Karpas-422 (cell line): ENCODE results near the gene GLB1L3. TPM values are rescaled to one million over a fixed set of nuclear protein-coding genes. Genes with fewer than 3 reads are reported as not detected.

ENCODE experiments used
- DNase-seq: peaks from one replicate; pipeline ENCODE4 v3.0.0-alpha.2; 2015
- H2AFZ ChIP-seq: fragments of 200-600 bp; sonication (generic); 2 replicates; pipeline ENCODE4 v1.6.1; 2014; ENCODE audit warnings: antibody characterized with exemption, low read length, mixed read lengths
- H3K27ac ChIP-seq: fragments of 200-600 bp; sonication (generic); 2 replicates; pipeline ENCODE4 v1.5.1; 2014; ENCODE audit warnings: mild to moderate bottlenecking, low read length, moderate library complexity
- H3K27me3 ChIP-seq: fragments of 200-600 bp; sonication (generic); 2 replicates; pipeline ENCODE4 v1.6.1; 2014; ENCODE audit warnings: low read length, mixed read lengths
- H3K36me3 ChIP-seq: fragments of 200-600 bp; sonication (generic); 2 replicates; pipeline ENCODE4 v1.6.1; 2014; ENCODE audit warnings: low read length, mixed read lengths; ENCODE audit not compliant: insufficient read depth
- H3K4me1 ChIP-seq: fragments of 200-600 bp; sonication (generic); 2 replicates; pipeline ENCODE4 v1.6.1; 2014; ENCODE audit warnings: mild to moderate bottlenecking, low read length, mixed read lengths
- H3K4me2 ChIP-seq: fragments of 200-600 bp; sonication (generic); 2 replicates; pipeline ENCODE4 v1.6.1; 2014; ENCODE audit warnings: low read length, low read depth, mild to moderate bottlenecking; ENCODE audit not compliant: poor library complexity, severe bottlenecking
- H3K4me3 ChIP-seq: fragments of 200-600 bp; sonication (generic); 2 replicates; pipeline ENCODE4 v1.5.1; 2014; ENCODE audit warnings: mild to moderate bottlenecking, antibody characterized with exemption, low read length, mixed read lengths
- H3K79me2 ChIP-seq: fragments of 200-600 bp; sonication (generic); 2 replicates; pipeline ENCODE4 v1.6.1; 2014; ENCODE audit warnings: mild to moderate bottlenecking, low read length, mixed read lengths
- H3K9ac ChIP-seq: fragments of 200-600 bp; sonication (generic); 2 replicates; pipeline ENCODE4 v1.6.0; 2014; ENCODE audit warnings: low read length
- H3K9me2 ChIP-seq: fragments of 200-600 bp; sonication (generic), shearing (Covaris generic); replicated peaks from 2 replicates; pipeline ENCODE4 v1.6.0; 2014; ENCODE audit warnings: mild to moderate bottlenecking, low read length, moderate library complexity; ENCODE audit not compliant: insufficient read depth
- H3K9me3 ChIP-seq: fragments of 300-700, 200-600 bp; sonication (generic); 2 replicates; pipeline ENCODE4 v1.6.1; 2014; ENCODE audit warnings: low read length, mixed read lengths
- H4K20me1 ChIP-seq: fragments of 200-600 bp; sonication (generic); 2 replicates; pipeline ENCODE4 v1.6.1; 2014; ENCODE audit warnings: mild to moderate bottlenecking, antibody characterized with exemption, low read length, low read depth; ENCODE audit not compliant: insufficient read depth
- total RNA-seq: library from RNA; depleted of rRNA; stranded (reverse); fragments of >200 nt; shearing (Covaris generic); gene quantifications from 2 replicates; pipeline ENCODE4 v1.2.3, GENCODE V29; 2014; ENCODE audit warnings: low replicate concordance

The GLB1L3 gene
- total RNA-seq, 1 experiment from 2014 or later, result not detected

DNA sequence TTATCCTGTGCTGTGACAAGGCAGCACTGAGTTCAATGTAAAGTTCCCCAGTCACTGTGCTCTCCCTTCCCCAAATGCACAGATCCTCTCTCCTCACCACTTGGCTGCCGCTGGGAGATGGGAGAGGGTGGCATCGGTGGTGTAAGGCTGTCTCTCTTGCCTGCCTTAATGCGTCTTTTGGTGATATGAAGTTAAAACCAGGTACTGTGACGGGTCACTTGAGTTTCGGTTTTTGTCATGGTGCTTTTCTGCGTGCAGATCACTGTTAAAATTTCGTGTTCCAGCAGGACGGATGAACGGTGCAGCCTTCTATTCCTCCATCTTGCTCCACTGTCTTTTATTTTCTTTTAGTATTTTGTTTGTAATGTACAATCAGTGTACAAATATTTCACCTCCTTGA, 74.2 kb downstream of the GLB1L3 start:
- H3K27ac ChIP-seq, result no peak overlapping the region
- H3K27me3 ChIP-seq, result no peaks in the 10 kb centered on the region
- no peak overlapping the region for H3K4me3 ChIP-seq
- H3K9ac ChIP-seq, result no peak overlapping the region
- H3K4me1 ChIP-seq, result no peaks in the 10 kb centered on the region
- no peak for DNase-seq
- H3K4me2 ChIP-seq, result no peak overlapping the region
- no peaks in the 10 kb centered on the region for H3K79me2 ChIP-seq
- no peak overlapping the region for H2AFZ ChIP-seq
- no peaks in the 10 kb centered on the region for H3K36me3 ChIP-seq
- H3K9me3 ChIP-seq, result no peaks in the 10 kb centered on the region
- no peaks in the 10 kb centered on the region for H4K20me1 ChIP-seq
- H3K9me2 ChIP-seq, result no peaks in the 10 kb centered on the region

DNA sequence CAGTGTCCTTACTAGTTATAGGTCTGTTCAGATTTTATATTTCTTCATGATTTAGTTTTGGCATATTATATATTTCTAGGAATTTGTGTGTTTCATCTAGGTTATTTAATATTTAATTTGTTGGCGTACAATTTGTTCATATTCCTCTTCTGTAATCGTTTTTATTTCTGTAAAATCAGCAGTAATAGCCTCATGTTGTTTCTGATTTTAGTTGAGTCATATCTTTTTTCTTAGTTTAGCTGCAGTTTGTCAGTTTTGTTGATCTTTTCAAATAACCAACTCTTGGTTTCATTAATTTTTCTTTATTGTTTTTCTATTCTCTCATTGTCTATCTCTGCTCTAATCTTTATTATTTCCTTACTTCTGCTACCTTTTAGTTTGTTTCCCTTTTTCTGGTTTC, 75.9 kb downstream of the GLB1L3 start:
- Histone ChIP-seq H4K20me1 (no peaks in the 10 kb centered on the region), H3K4me1 (no peaks in the 10 kb centered on the region), H3K4me2 (no peak overlapping the region), H3K9ac (no peak overlapping the region), H3K27ac (no peak overlapping the region), H3K79me2 (no peaks in the 10 kb centered on the region), H3K9me2 (no peaks in the 10 kb centered on the region), H3K9me3 (no peaks in the 10 kb centered on the region), H3K36me3 (no peaks in the 10 kb centered on the region), H2AFZ (no peak overlapping the region), H3K4me3 (no peak overlapping the region), H3K27me3 (no peaks in the 10 kb centered on the region)
- DNase-seq, result no peak

DNA sequence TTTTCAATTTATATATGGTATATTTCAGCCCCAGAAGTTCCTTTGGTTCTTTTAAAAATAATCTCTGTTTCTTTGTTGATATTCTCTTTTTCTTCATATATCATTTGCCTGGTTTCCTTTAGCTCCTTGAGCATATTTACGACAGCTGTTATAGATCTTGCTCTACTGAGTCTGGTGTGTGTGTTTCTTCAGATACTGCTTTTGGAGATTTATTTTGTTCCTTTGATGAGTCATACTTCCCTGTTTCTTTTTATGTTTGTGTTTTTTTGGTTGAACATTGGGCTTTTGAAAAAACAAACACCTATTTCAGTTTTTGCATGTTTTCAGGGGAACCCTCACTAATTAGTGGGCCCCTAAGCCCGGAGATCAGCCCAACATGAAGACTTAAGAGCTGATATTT, 79.0 kb downstream of the GLB1L3 start:
- Histone ChIP-seq H3K4me3 (no peak overlapping the region), H3K36me3 (no peaks in the 10 kb centered on the region), H3K79me2 (no peaks in the 10 kb centered on the region), H3K4me1 (no peaks in the 10 kb centered on the region), H3K4me2 (no peak overlapping the region), H3K27ac (no peak overlapping the region), H4K20me1 (no peaks in the 10 kb centered on the region), H3K9me3 (no peaks in the 10 kb centered on the region), H3K9ac (no peak overlapping the region), H3K27me3 (no peaks in the 10 kb centered on the region), H3K9me2 (no peaks in the 10 kb centered on the region), H2AFZ (no peak overlapping the region)
- no peak for DNase-seq

DNA sequence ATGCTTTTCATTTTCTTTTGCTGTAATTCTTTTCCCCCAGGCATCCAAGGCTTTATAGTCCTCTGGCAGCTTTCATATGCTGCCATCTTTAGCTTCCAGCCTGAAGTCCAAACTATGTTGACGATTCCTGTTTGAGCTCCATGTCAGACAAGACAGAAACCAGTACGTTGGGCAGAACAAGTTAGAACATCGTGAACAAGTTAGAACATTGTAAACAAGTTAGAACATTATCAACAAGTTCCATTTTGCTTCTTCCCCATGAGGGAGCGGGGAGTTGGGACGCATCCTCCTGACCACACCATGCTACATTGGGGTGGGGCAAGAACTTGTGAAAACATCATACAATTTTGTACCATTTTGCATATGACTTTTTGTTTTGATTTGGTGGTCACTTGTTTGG, 79.5 kb downstream of the GLB1L3 start:
- Histone ChIP-seq H3K79me2 (no peaks in the 10 kb centered on the region), H3K27me3 (no peaks in the 10 kb centered on the region), H3K9ac (no peak overlapping the region), H3K4me2 (no peak overlapping the region), H4K20me1 (no peaks in the 10 kb centered on the region), H3K9me2 (no peaks in the 10 kb centered on the region), H3K4me1 (no peaks in the 10 kb centered on the region), H3K9me3 (no peaks in the 10 kb centered on the region), H3K27ac (no peak overlapping the region), H3K36me3 (no peaks in the 10 kb centered on the region), H3K4me3 (no peak overlapping the region), H2AFZ (no peak overlapping the region)
- no peak for DNase-seq

DNA sequence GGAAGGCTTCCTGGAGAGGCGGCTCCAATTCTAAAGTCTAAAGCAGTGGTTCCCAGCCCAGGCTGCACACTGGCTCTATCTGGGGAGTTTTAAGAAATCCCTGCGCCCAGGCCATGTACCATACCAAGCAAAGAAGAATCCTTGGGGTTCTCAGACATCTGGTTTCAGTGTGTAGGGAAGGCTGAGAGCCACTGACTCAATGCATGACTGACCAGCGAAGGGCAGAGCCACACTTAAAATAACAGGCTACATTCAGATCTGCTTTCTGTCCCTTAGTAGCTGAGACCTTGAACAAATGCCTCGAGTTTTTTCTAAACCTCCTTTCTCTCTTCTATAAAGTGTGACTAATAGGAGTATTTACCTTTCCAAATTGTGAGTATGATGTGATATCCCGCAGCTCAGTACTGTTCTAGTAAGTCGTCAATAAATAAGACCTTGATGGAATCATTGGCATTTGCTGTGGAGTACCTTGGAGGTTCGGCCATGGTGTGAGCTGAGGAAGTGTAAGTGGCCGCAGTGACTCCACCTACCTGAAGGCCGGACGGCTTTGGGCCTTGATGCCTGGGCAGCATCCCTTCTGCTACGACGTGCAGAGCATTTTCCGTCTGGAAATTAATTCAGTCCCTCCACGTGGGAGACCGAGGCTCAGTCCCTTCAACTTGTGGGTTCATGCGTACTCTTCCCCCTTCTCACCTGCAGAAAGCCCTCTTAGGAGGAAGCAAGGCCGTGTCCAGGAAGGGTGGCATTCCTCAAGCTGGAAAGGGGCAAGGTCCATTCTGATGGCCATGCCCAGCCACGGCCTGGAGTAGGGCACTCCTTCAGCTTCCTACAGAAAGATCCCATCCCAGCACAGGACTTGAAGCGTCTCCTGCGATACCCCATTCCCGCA, 80.7 kb downstream of the GLB1L3 start:
- Histone ChIP-seq H3K27me3 (no peaks in the 10 kb centered on the region), H4K20me1 (no peaks in the 10 kb centered on the region), H3K36me3 (no peaks in the 10 kb centered on the region), H3K27ac (no peak overlapping the region), H3K9me3 (no peaks in the 10 kb centered on the region), H3K9me2 (no peaks in the 10 kb centered on the region), H3K4me2 (no peak overlapping the region), H3K79me2 (no peaks in the 10 kb centered on the region), H3K9ac (no peak overlapping the region), H3K4me1 (no peaks in the 10 kb centered on the region), H2AFZ (no peak overlapping the region), H3K4me3 (no peak overlapping the region)
- DNase-seq, result no peak

DNA sequence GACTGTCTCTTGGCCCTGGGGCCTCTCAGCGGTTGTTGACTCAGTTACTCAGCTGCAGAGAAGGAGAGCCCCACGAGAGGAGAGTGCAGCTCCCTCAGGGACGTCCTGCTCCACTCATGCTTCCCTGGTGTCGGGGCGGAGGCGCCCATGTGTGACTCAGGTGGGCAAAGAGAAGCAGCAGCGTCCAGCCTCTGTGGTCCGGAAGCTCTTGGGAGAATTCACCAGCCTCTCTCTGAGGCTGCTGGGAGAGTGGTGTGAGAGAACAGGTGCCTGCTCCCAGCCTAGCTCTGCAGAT, 81.3 kb downstream of the GLB1L3 start:
- no peaks in the 10 kb centered on the region for H3K27me3 ChIP-seq
- H3K36me3 ChIP-seq, result no peaks in the 10 kb centered on the region
- H3K9ac ChIP-seq, result no peak overlapping the region
- no peak overlapping the region for H3K27ac ChIP-seq
- no peak overlapping the region for H2AFZ ChIP-seq
- no peaks in the 10 kb centered on the region for H3K4me1 ChIP-seq
- no peaks in the 10 kb centered on the region for H3K9me3 ChIP-seq
- no peaks in the 10 kb centered on the region for H3K79me2 ChIP-seq
- H3K4me2 ChIP-seq, result no peak overlapping the region
- H4K20me1 ChIP-seq, result no peaks in the 10 kb centered on the region
- no peak for DNase-seq
- H3K9me2 ChIP-seq, result no peaks in the 10 kb centered on the region
- H3K4me3 ChIP-seq, result no peak overlapping the region

DNA sequence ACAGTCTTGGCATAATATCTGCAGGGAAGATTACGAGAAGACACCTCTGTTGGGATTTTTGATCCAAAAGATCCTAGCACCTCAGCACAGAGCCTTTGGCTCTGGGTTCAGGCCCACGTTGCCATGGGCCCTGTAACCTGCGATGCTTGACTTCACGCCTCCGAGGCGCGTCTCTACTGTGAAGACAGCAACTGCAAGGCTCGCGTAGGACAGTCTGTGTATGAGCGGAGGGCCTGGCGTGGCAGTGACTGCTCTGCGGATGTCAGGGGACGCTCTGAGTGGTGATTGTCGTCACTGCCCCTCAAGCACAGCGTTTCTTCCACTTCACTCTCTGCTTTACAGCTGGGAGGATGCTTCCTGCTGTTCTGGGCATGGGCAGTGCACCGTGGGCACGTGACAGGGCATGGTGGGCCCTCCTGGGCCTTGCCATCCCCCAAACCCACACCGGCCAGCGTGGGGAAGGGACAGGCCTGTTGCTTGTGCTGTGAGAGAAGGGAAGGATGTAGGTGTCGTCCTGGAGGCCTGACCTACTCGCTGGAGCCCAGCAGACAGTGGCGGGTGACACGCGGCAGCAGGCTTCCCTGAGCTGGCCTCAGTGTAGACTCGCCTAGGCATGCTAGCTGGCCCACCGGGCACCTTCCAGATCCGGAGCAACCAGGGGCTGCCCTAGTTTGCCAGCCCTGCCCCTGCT, 82.1 kb downstream of the GLB1L3 start:
- H3K9ac ChIP-seq, result no peak overlapping the region
- H3K4me2 ChIP-seq, result no peak overlapping the region
- H3K9me2 ChIP-seq, result no peaks in the 10 kb centered on the region
- H4K20me1 ChIP-seq, result no peaks in the 10 kb centered on the region
- H3K4me1 ChIP-seq, result no peaks in the 10 kb centered on the region
- H3K27me3 ChIP-seq, result no peaks in the 10 kb centered on the region
- H3K4me3 ChIP-seq, result no peak overlapping the region
- no peak for DNase-seq
- H2AFZ ChIP-seq, result no peak overlapping the region
- no peaks in the 10 kb centered on the region for H3K79me2 ChIP-seq
- no peak overlapping the region for H3K27ac ChIP-seq
- no peaks in the 10 kb centered on the region for H3K9me3 ChIP-seq
- H3K36me3 ChIP-seq, result no peaks in the 10 kb centered on the region

DNA sequence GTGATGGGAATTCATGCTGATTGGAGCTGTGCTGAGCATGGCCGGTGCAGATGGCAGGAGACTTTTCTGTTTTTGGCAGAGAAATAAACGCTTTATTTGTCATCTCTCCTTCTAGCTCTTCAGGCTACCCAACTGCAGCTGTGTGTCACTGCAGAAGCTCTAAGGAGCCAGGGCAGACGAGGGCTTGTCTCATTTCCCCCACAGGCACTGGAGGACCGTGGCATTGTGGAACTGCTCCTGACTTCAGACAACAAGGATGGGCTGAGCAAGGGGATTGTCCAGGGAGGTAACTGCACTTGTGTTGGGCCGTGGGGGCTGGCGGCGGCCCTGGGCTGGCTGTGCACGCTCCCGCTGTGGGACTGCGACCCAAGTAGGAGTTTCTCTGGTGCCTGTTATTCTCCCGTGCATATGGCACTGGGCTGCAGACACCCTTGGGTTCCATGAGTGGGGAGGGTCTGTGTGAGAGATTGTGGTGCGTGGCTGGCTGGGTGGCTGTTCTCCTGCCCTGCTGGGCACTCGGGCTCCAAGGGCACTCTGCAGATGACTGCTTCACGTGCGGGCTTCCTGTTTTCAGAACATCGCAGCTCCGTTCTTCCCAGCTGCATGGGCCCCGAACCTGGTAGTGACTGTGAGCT, 82.8 kb downstream of the GLB1L3 start:
- Histone ChIP-seq H3K4me1 (no peaks in the 10 kb centered on the region), H3K4me3 (no peak overlapping the region), H3K36me3 (no peaks in the 10 kb centered on the region), H3K79me2 (no peaks in the 10 kb centered on the region), H2AFZ (no peak overlapping the region), H4K20me1 (no peaks in the 10 kb centered on the region), H3K9me2 (no peaks in the 10 kb centered on the region), H3K4me2 (no peak overlapping the region), H3K27me3 (no peaks in the 10 kb centered on the region), H3K9me3 (no peaks in the 10 kb centered on the region), H3K9ac (no peak overlapping the region), H3K27ac (no peak overlapping the region)
- no peak for DNase-seq
